K562 (cell line): ENCODE results near the gene TNIK. TPM values are rescaled to one million over a fixed set of nuclear protein-coding genes. Genes with fewer than 3 reads are reported as not detected.

Source experiments
- ATAC-seq: fragments of 200-7000 bp; cut with Tn5 transposase; 3 replicates; pipeline ENCODE4 v1.9.1; 2020; ENCODE audit warnings: moderate library complexity
- BruUV-seq: library from RNA; stranded (reverse); fragments of 400-500 nt; replicated peaks from 2 replicates; lab custom pipeline; 2021; lab: Mats Ljungman, UMichigan
- CTCF ChIA-PET: fragments of 300-600 bp; formaldehyde crosslinking; extraction: SDS; loops from one replicate; lab custom pipeline; 2021; ENCODE audit warnings: low intra/inter-chr PET ratio; lab: Yijun Ruan, JAX
- POLR2A ChIA-PET: fragments of 300-600, 350-650 bp; sonication (Branson Sonifier 250); formaldehyde crosslinking; extraction: SDS; loops from one replicate; lab custom pipeline; 2021; ENCODE audit warnings: antibody characterized with exemption, inconsistent platforms; lab: Yijun Ruan, JAX
- DNase-seq, 4 experiments: peaks; one replicate each; pipeline versions ENCODE4 v3.0.0 to v3.0.0-alpha.2; 2011 to 2018; ENCODE audit warnings: low spot score in 3 of 4, mixed read lengths in 3 of 4; ENCODE audit errors: extremely low read depth in 1 of 4
- FAIRE-seq: peaks from 2 replicates; lab custom pipeline; 2011; peaks lifted over from hg19 to GRCh38; lab: Jason Lieb, UNC
- H2AFZ ChIP-seq: 2 replicates; pipeline ENCODE4 v1.6.0; 2011; ENCODE audit warnings: low read depth, low read length, control low read depth, inconsistent platforms
- H3K27ac ChIP-seq: fragments of 200-600 bp; 3 replicates; pipeline ENCODE4 v1.8.0; 2011; ENCODE audit warnings: low read depth, mild to moderate bottlenecking, control low read depth, inconsistent platforms, low read length, moderate library complexity, mixed read lengths; ENCODE audit errors: extremely low read depth
- H3K27me3 ChIP-seq, 2 experiments: fragments of 300-600 bp in 1 of 2; 2 replicates in 1 of 2; 3 replicates in 1 of 2; pipeline versions ENCODE4 v1.6.0 to v1.8.0; 2011; ENCODE audit warnings: inconsistent platforms in 2 of 2, low read length in 2 of 2, mild to moderate bottlenecking in 1 of 2, mixed read lengths in 1 of 2, moderate library complexity in 1 of 2; ENCODE audit not compliant: control insufficient read depth in 2 of 2, insufficient read depth in 2 of 2
- H3K36me3 ChIP-seq: fragments of 300-600 bp; 3 replicates; pipeline ENCODE4 v1.8.0; 2011; ENCODE audit warnings: mild to moderate bottlenecking, low read length, inconsistent platforms; ENCODE audit not compliant: control insufficient read depth, insufficient read depth
- H3K4me1 ChIP-seq, 2 experiments: fragments of 200-600 bp in 1 of 2; replicated peaks in 1 of 2; 2 replicates in 1 of 2; 3 replicates in 1 of 2; pipeline versions ENCODE4 v1.5.1 to v1.8.0; 2011; ENCODE audit warnings: inconsistent platforms in 2 of 2, low read length in 2 of 2, mild to moderate bottlenecking in 1 of 2, mixed read lengths in 1 of 2, moderate library complexity in 1 of 2; ENCODE audit not compliant: control insufficient read depth in 2 of 2, insufficient read depth in 2 of 2
- H3K4me2 ChIP-seq: 2 replicates; pipeline ENCODE4 v1.6.1; 2011; ENCODE audit warnings: low read length, control low read depth, inconsistent platforms, mixed read lengths; ENCODE audit not compliant: insufficient read depth
- H3K4me3 ChIP-seq: fragments of 200-600 bp; sonication (generic), shearing (Covaris generic); 2 replicates; pipeline ENCODE4 v1.5.1; 2016; ENCODE audit warnings: control low read depth, inconsistent platforms
- H3K79me2 ChIP-seq: fragments of 200-600 bp; 3 replicates; pipeline ENCODE4 v1.8.0; 2011; ENCODE audit warnings: low read length, inconsistent platforms; ENCODE audit not compliant: control insufficient read depth, insufficient read depth
- H3K9ac ChIP-seq, 2 experiments: 2 replicates each; pipeline versions ENCODE4 v1.6.0 to v1.6.1; 2011; ENCODE audit warnings: low read depth in 2 of 2, low read length in 2 of 2, control low read depth in 1 of 2, inconsistent platforms in 1 of 2, mild to moderate bottlenecking in 1 of 2, mixed read lengths in 1 of 2; ENCODE audit not compliant: insufficient read depth in 1 of 2
- H3K9me1 ChIP-seq: one replicate; pipeline ENCODE4 v1.6.0; 2011; ENCODE audit warnings: inconsistent platforms, mild to moderate bottlenecking, low read length, moderate library complexity; ENCODE audit not compliant: control insufficient read depth, insufficient read depth
- H3K9me3 ChIP-seq: replicated peaks from 2 replicates; pipeline ENCODE4 v1.5.1; 2011; ENCODE audit warnings: low read depth, low read length, inconsistent platforms; ENCODE audit not compliant: control insufficient read depth, insufficient read depth
- H4K20me1 ChIP-seq: replicated peaks from 2 replicates; pipeline ENCODE4 v1.6.1; 2011; ENCODE audit warnings: low read length, inconsistent platforms, mixed read lengths; ENCODE audit not compliant: control insufficient read depth, insufficient read depth
- BCL6 ChIP-seq: fragments of 250-450 bp; sonication (Bioruptor Pico); IDR thresholded peaks from 2 replicates; pipeline ENCODE4 v1.4.0; 2020
- BRCA1 ChIP-seq, 2 experiments: fragments of 450-650 bp in 1 of 2; sonication (generic) in 1 of 2; formaldehyde crosslinking in 1 of 2; IDR thresholded peaks; 2 replicates each; pipeline versions ENCODE4 v1.5.0 to v1.6.1; 2017 to 2020; ENCODE audit warnings: mild to moderate bottlenecking in 1 of 2, missing genetic modification reagents in 1 of 2
- CBX8 ChIP-seq: fragments of 200-600 bp; sonication (generic); IDR thresholded peaks from 2 replicates; pipeline ENCODE4 v1.6.1; 2012; ENCODE audit warnings: borderline replicate concordance, mixed run types, low read depth, mild to moderate bottlenecking, moderate library complexity, mixed read lengths, low read length, control low read depth, inconsistent platforms; ENCODE audit not compliant: poor library complexity, severe bottlenecking; ENCODE audit errors: extremely low read depth
- CHAMP1 ChIP-seq: fragments of 450-650 bp; IDR thresholded peaks from 2 replicates; pipeline ENCODE4 v1.6.1; 2016; ENCODE audit warnings: mild to moderate bottlenecking
- ETV1 ChIP-seq: fragments of 450-650 bp; conservative IDR thresholded peaks from 2 replicates; pipeline ENCODE4 v1.6.1; 2016; ENCODE audit warnings: missing genetic modification characterization, control low read depth, low read depth, missing compliant biosample characterization
- KAT7 ChIP-seq: sonication (generic); formaldehyde crosslinking; IDR thresholded peaks from 2 replicates; pipeline ENCODE4 v1.8.0; 2022; ENCODE audit warnings: missing genetic modification reagents, mild to moderate bottlenecking, borderline replicate concordance
- KDM5B ChIP-seq: fragments of 200-600 bp; sonication (generic); IDR thresholded peaks from 2 replicates; pipeline ENCODE4 v1.6.1; 2012; ENCODE audit warnings: low read depth, mild to moderate bottlenecking, moderate library complexity, low read length, control low read depth, inconsistent platforms; ENCODE audit not compliant: insufficient replicate concordance
- NCOA6 ChIP-seq: fragments of 450-650 bp; IDR thresholded peaks from 2 replicates; pipeline ENCODE4 v1.6.1; 2017; ENCODE audit warnings: mild to moderate bottlenecking
- NFYB ChIP-seq: IDR thresholded peaks from 2 replicates; pipeline ENCODE4 v1.6.1; 2011; ENCODE audit warnings: mild to moderate bottlenecking, moderate library complexity; ENCODE audit not compliant: insufficient read length; ENCODE audit errors: extremely low read depth
- USF1 ChIP-seq: sonication (generic); formaldehyde crosslinking; IDR thresholded peaks from 2 replicates; pipeline ENCODE4 v1.9.0; 2022; ENCODE audit warnings: mild to moderate bottlenecking, missing genetic modification reagents
- ZNF280B ChIP-seq: fragments of 250-450 bp; sonication (Bioruptor Pico); IDR thresholded peaks from 2 replicates; pipeline ENCODE4 v1.5.1; 2021; ENCODE audit warnings: mild to moderate bottlenecking
- ZNF445 ChIP-seq: fragments of 250-450 bp; sonication (Bioruptor Pico); IDR thresholded peaks from 2 replicates; pipeline ENCODE4 v1.4.0; 2020; ENCODE audit warnings: low read depth, mild to moderate bottlenecking, moderate library complexity
- in situ Hi-C: fragments of 300-500 bp; cut with MboI; formaldehyde crosslinking; loops from 4 replicates; pipeline ENCODE4 v1.15.0; 2018; ENCODE audit warnings: inconsistent platforms, mixed read lengths
- intact Hi-C: fragments of 100-400 bp; cut with micrococcal nuclease; formaldehyde crosslinking; loops from 2 replicates; pipeline ENCODE4 v1.14.2; 2022
- polyA plus RNA-seq, 8 experiments: library from polyadenylated mRNA; depleted of rRNA in 4 of 8; stranded (reverse) in 5 of 8; unstranded in 3 of 8; fragments of >200 nt; fragmentation: Nextera tagmentation in 2 of 8; fragmentation: Illumina TruSeq in 1 of 8; extraction: Ambion mirVana in 2 of 8; extraction: Trizol in 1 of 8; gene quantifications; 2 replicates each; pipeline versions ENCODE4 v1.2.1 to v1.2.3, GENCODE V29; 2011 to 2014; ENCODE audit warnings: inconsistent platforms in 1 of 8, missing spikeins in 1 of 8
- total RNA-seq, 7 experiments: library from RNA; depleted of rRNA in 6 of 7; stranded (reverse); fragments of >200 nt in 6 of 7; fragmentation: Illumina TruSeq in 2 of 7; extraction: Trizol in 2 of 7; gene quantifications; 2 replicates each; pipeline versions ENCODE4 v1.2.1 to v1.2.3, GENCODE V29; 2011 to 2021; ENCODE audit warnings: low replicate concordance in 1 of 7
- TF ChIP-seq, protein P1 (sequence below): fragments of 450-650 bp; formaldehyde crosslinking; IDR thresholded peaks from 2 replicates; pipeline ENCODE4 v1.4.0; 2020; ENCODE audit warnings: mild to moderate bottlenecking, moderate library complexity

The TNIK gene
- total and polyA plus RNA-seq, 9 of the 15 experiments (the other 6 are each of a cell fraction or from before 2014, with no cell fraction given) = 6.6 to 39.0 (median 24.7) TPM

- no peak overlapping the region for H3K27ac ChIP-seq
- ATAC-seq = no peak
- no peak overlapping the region for H2AFZ ChIP-seq
- peaks cover 0 to 5% of the 10 kb centered on the region in 2 experiments; a peak in 1 of 5 replicates for H3K4me1 ChIP-seq
- DNase-seq = no peak
- H3K36me3 ChIP-seq = no peaks in the 10 kb centered on the region; the same call in 2 of the 3 replicates
- H3K9me1 ChIP-seq = no peaks in the 10 kb centered on the region
- no peaks in the 10 kb centered on the region for H3K27me3 ChIP-seq
- no peak for FAIRE-seq
- 0 out of 2 replicates have a peak, but pooled peaks cover 4% of the 10 kb centered on the region for H4K20me1 ChIP-seq
- ChIA-PET CTCF (no interaction called here), POLR2A (interaction anchor here (0.7 to 1.6 kb wide), 3 partner anchors 9 to 15 kb away, joined by 4 to 5 read pairs (median 4); no protein-coding TSS in a partner anchor)
- no peak overlapping the region for H3K9ac ChIP-seq
- intact Hi-C loops (no loop called here), in situ Hi-C loops (no loop called here)
- H3K4me2 ChIP-seq = no peak overlapping the region
- peaks cover 6% of the 10 kb centered on the region; the same call in 1 of the 3 replicates for H3K79me2 ChIP-seq
- no peaks in the 10 kb centered on the region for H3K9me3 ChIP-seq
- H3K4me3 ChIP-seq = no peak overlapping the region
- no TSS peak for BruUV-seq
- TF ChIP-seq KAT7 (CRISPR knock-in tag) (no peak), KDM5B (no peak), CBX8 (no peak), USF1 (CRISPR knock-in tag) (no peak), BRCA1 (IDR thresholded peaks at IDR 0.05) (no peak), BRCA1 (CRISPR knock-in tag; IDR thresholded peaks at IDR 0.05) (no peak), NCOA6 (no peak), NFYB (no peak), ZNF445 (CRISPR knock-in tag) (no peak), ZNF280B (CRISPR knock-in tag) (no peak), ETV1 (tag) (no peak), CHAMP1 (no peak), BCL6 (CRISPR knock-in tag) (no peak)
- TF ChIP-seq, protein P1, sequence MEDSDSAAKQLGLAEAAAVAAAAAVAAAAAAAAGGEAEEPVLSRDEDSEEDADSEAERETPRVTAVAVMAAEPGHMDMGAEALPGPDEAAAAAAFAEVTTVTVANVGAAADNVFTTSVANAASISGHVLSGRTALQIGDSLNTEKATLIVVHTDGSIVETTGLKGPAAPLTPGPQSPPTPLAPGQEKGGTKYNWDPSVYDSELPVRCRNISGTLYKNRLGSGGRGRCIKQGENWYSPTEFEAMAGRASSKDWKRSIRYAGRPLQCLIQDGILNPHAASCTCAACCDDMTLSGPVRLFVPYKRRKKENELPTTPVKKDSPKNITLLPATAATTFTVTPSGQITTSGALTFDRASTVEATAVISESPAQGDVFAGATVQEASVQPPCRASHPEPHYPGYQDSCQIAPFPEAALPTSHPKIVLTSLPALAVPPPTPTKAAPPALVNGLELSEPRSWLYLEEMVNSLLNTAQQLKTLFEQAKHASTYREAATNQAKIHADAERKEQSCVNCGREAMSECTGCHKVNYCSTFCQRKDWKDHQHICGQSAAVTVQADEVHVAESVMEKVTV = no peak
Measured at GRCh38 chr3:171364500-171364899, 95.7 kb downstream of the TNIK start.
